Subcutaneous abdominal adipose tissue (tissue), 5 donors: ENCODE measurements around the gene CA14.
"Not testable (repeated sequence)": the region's sequence is repeated elsewhere in the genome, so short reads cannot be mapped to it uniquely, and the experiment has no call there.

Experiments
- H3K27ac ChIP-seq: one replicate; pipeline ENCODE4 v1.7.0; 2013; ENCODE audit warnings: low read depth, mild to moderate bottlenecking, inconsistent platforms, low read length, moderate library complexity
- H3K27me3 ChIP-seq, 5 donors: one replicate each; pipeline ENCODE4 v1.7.0; 2013; ENCODE audit warnings: low read length in 5 of 5, inconsistent platforms in 1 of 5; ENCODE audit not compliant: control insufficient read depth in 5 of 5, insufficient read depth in 4 of 5
- H3K36me3 ChIP-seq, 5 donors: one replicate each; pipeline ENCODE4 v1.7.0; 2013; ENCODE audit warnings: low read length in 5 of 5; ENCODE audit not compliant: control insufficient read depth in 5 of 5, insufficient read depth in 5 of 5
- H3K4me1 ChIP-seq, 5 donors: one replicate each; pipeline ENCODE4 v1.7.0; 2013; ENCODE audit warnings: low read length in 5 of 5, mild to moderate bottlenecking in 3 of 5, moderate library complexity in 1 of 5; ENCODE audit not compliant: control insufficient read depth in 5 of 5, insufficient read depth in 5 of 5
- H3K4me3 ChIP-seq, 5 donors: one replicate each; pipeline ENCODE4 v1.7.0; 2013; ENCODE audit warnings: low read length in 5 of 5, low read depth in 1 of 5
- H3K9ac ChIP-seq, 5 donors: one replicate each; pipeline ENCODE4 v1.7.0; 2013; ENCODE audit warnings: low read length in 5 of 5, mild to moderate bottlenecking in 4 of 5, moderate library complexity in 3 of 5
- H3K9me3 ChIP-seq, 5 donors: one replicate each; pipeline ENCODE4 v1.7.0; 2013; ENCODE audit warnings: low read length in 5 of 5; ENCODE audit not compliant: control insufficient read depth in 5 of 5
- donor health status: healthy.
- donor health status: healthy.
- donor health status: healthy.
- donor health status: healthy.
- donor health status: healthy.

CA14 gene

GRCh38 chr1:150293433-150294253 is 36.1 kb downstream of the CA14 start, which contains the start of gene MRPS21:
MRPS21 (plus strand) TSS chr1:150293861; CDS start chr1:150294367, 506 bp downstream.
- Histone ChIP-seq H3K4me3 (peak within 1 kb of the TSS; percentile 77 to 99 (median 90)), H3K27me3 (no peaks in the 10 kb centered on the region), H3K9ac (peak within 1 kb of the TSS; percentile 70 to 81 (median 75)), H3K9me3 (no peaks in the 10 kb centered on the region), H3K4me1 (peaks cover 3 to 19% (median 16%) of the 10 kb centered on the region in 5 donors), H3K36me3 (peaks cover 4 to 29% (median 11%) of the 10 kb centered on the region in 5 donors), H3K27ac (peak within 1 kb of the TSS; percentile 85)

- no peak overlapping the region for H3K4me3 ChIP-seq
- no peak overlapping the region for H3K27ac ChIP-seq
- H3K9me3 ChIP-seq: no peaks in the 10 kb centered on the region
- peaks cover 7 to 39% (median 17%) of the 10 kb centered on the region in 5 donors for H3K36me3 ChIP-seq
- no peaks in the 10 kb centered on the region for H3K27me3 ChIP-seq
- no peak overlapping the region for H3K9ac ChIP-seq
- peaks cover 3 to 19% (median 16%) of the 10 kb centered on the region in 5 donors for H3K4me1 ChIP-seq
These were observed 37.9 kb downstream of the CA14 start for GRCh38 chr1:150295476-150295875.

- H3K4me3 ChIP-seq: no peak overlapping the region
- H3K36me3 ChIP-seq: peaks cover 25 to 59% (median 32%) of the 10 kb centered on the region in 5 donors
- no peaks in the 10 kb centered on the region for H3K27me3 ChIP-seq
- no peaks in the 10 kb centered on the region for H3K9me3 ChIP-seq
- H3K27ac ChIP-seq: no peak overlapping the region
- no peak overlapping the region for H3K9ac ChIP-seq
- peaks cover 0 to under 1% (median under 1%) of the 10 kb centered on the region in 5 donors for H3K4me1 ChIP-seq
These were observed 42.1 kb downstream of the CA14 start for GRCh38 chr1:150299716-150300115.

- Histone ChIP-seq H3K9me3 (no peaks in the 10 kb centered on the region), H3K9ac (no peak overlapping the region), H3K4me1 (no peaks in the 10 kb centered on the region), H3K27ac (no peak overlapping the region), H3K4me3 (no peak overlapping the region), H3K36me3 (peaks cover 21 to 52% (median 30%) of the 10 kb centered on the region in 5 donors), H3K27me3 (no peaks in the 10 kb centered on the region)
These were observed 44.8 kb downstream of the CA14 start for GRCh38 chr1:150302338-150302737.

GRCh38 chr1:150302902-150303301 is 45.3 kb downstream of the CA14 start:
- peaks cover 21 to 52% (median 31%) of the 10 kb centered on the region in 5 donors for H3K36me3 ChIP-seq
- H3K4me3 ChIP-seq: no peak overlapping the region
- no peak overlapping the region for H3K9ac ChIP-seq
- H3K27ac ChIP-seq: no peak overlapping the region
- H3K9me3 ChIP-seq: no peaks in the 10 kb centered on the region
- H3K4me1 ChIP-seq: no peaks in the 10 kb centered on the region
- H3K27me3 ChIP-seq: no peaks in the 10 kb centered on the region

- not testable (repeated sequence) for H3K27ac ChIP-seq, H3K4me3 ChIP-seq, H3K4me1 ChIP-seq, H3K27me3 ChIP-seq, H3K9me3 ChIP-seq, H3K9ac ChIP-seq
- H3K36me3 ChIP-seq: peaks cover 2 to 28% (median 13%) of the 10 kb centered on the region in 5 donors
These were observed 51.0 kb downstream of the CA14 start for GRCh38 chr1:150308585-150308984.

- Histone ChIP-seq H3K27me3 (no peaks in the 10 kb centered on the region), H3K4me3 (no peak overlapping the region), H3K4me1 (no peaks in the 10 kb centered on the region), H3K9me3 (no peaks in the 10 kb centered on the region), H3K36me3 (peaks cover 0 to 28% (median 13%) of the 10 kb centered on the region in 5 donors), H3K9ac (no peak overlapping the region), H3K27ac (no peak overlapping the region)
These were observed 52.4 kb downstream of the CA14 start for GRCh38 chr1:150309758-150310508.

GRCh38 chr1:150311762-150312161 is 54.2 kb downstream of the CA14 start:
- Histone ChIP-seq H3K36me3 (peaks cover 0 to 22% (median 10%) of the 10 kb centered on the region in 5 donors), H3K4me3 (no peak overlapping the region), H3K27ac (no peak overlapping the region), H3K9ac (no peak overlapping the region), H3K27me3 (no peaks in the 10 kb centered on the region), H3K4me1 (no peaks in the 10 kb centered on the region), H3K9me3 (no peaks in the 10 kb centered on the region)
